GM12891 (cell line): ENCODE results near the gene ZSCAN5B.

ENCODE experiments used
- PAX5 ChIP-seq: IDR thresholded peaks from 2 replicates; pipeline ENCODE4 v1.6.1; 2011; ENCODE audit warnings: low read length, moderate library complexity, mild to moderate bottlenecking; ENCODE audit not compliant: insufficient read depth, severe bottlenecking
- POLR2A ChIP-seq: IDR thresholded peaks from 2 replicates; pipeline ENCODE4 v1.6.1; 2011; ENCODE audit warnings: low read depth, low read length, control low read depth
- POLR2AphosphoS5 ChIP-seq: IDR thresholded peaks from 2 replicates; pipeline ENCODE4 v1.6.1; 2011; ENCODE audit warnings: low read depth, low read length, control low read depth
- POU2F2 ChIP-seq: IDR thresholded peaks from 2 replicates; pipeline ENCODE4 v1.6.1; 2011; ENCODE audit warnings: low read depth, mild to moderate bottlenecking, control low read depth, low read length, moderate library complexity
- SPI1 ChIP-seq: IDR thresholded peaks from 2 replicates; pipeline ENCODE4 v1.6.1; 2011; ENCODE audit warnings: low read depth, low read length, control low read depth
- TAF1 ChIP-seq: IDR thresholded peaks from 2 replicates; pipeline ENCODE4 v1.6.1; 2011; ENCODE audit warnings: low read depth, low read length, control low read depth

GRCh38 chr19:56174550-56174949, 23.0 kb downstream of the ZSCAN5B start:
- no peak for TF ChIP-seq POLR2A
- TF ChIP-seq POLR2AphosphoS5, result no peak
- TF ChIP-seq TAF1, result no peak
- no peak for TF ChIP-seq SPI1
- no peak for TF ChIP-seq PAX5
- TF ChIP-seq POU2F2, result no peak
